ENCODE data around the gene OSBPL9. TPM values are rescaled to one million over a fixed set of nuclear protein-coding genes. Genes with fewer than 3 reads are reported as not detected.
"Not testable (repeated sequence)": the region's sequence is repeated elsewhere in the genome, so short reads cannot be mapped to it uniquely, and the experiment has no call there.

OSBPL9 gene
- total RNA-seq, 2 experiments from 2014 or later = 51.1 to 56.1 TPM

GRCh38 chr1:51729824-51730301 lies 113.0 kb downstream of the OSBPL9 start:
- peak; percentile 15 for ATAC-seq
- Mint-ChIP-seq H3K9me3 (no peaks in the 10 kb centered on the region), H3K4me3 (peak overlapping the region; percentile 94), H3K27me3 (no peaks in the 10 kb centered on the region), H3K4me1 (ENCODE audit: low read depth) (peaks cover 40% of the 10 kb centered on the region), H3K27ac (peak overlapping the region; percentile 92), H3K36me3 (ENCODE audit: low read depth) (no peaks in the 10 kb centered on the region)
- TF ChIP-seq, protein P1, sequence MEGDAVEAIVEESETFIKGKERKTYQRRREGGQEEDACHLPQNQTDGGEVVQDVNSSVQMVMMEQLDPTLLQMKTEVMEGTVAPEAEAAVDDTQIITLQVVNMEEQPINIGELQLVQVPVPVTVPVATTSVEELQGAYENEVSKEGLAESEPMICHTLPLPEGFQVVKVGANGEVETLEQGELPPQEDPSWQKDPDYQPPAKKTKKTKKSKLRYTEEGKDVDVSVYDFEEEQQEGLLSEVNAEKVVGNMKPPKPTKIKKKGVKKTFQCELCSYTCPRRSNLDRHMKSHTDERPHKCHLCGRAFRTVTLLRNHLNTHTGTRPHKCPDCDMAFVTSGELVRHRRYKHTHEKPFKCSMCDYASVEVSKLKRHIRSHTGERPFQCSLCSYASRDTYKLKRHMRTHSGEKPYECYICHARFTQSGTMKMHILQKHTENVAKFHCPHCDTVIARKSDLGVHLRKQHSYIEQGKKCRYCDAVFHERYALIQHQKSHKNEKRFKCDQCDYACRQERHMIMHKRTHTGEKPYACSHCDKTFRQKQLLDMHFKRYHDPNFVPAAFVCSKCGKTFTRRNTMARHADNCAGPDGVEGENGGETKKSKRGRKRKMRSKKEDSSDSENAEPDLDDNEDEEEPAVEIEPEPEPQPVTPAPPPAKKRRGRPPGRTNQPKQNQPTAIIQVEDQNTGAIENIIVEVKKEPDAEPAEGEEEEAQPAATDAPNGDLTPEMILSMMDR (IDR thresholded peaks at IDR 0.05) = no peak
- intact Hi-C loops (cut with micrococcal nuclease) = no loop called here
- DNase-seq = no peak
- CTCF ChIA-PET = interaction anchor here (1.6 to 2.0 kb wide), 4 partner anchors 8 to 39 kb away, joined by 4 to 8 read pairs (median 6); no protein-coding TSS in a partner anchor
- POLR2A ChIA-PET = interaction anchor here (1.3 kb wide), 1 partner anchor 150 kb away, joined by 3 read pairs; no protein-coding TSS in a partner anchor

DNA sequence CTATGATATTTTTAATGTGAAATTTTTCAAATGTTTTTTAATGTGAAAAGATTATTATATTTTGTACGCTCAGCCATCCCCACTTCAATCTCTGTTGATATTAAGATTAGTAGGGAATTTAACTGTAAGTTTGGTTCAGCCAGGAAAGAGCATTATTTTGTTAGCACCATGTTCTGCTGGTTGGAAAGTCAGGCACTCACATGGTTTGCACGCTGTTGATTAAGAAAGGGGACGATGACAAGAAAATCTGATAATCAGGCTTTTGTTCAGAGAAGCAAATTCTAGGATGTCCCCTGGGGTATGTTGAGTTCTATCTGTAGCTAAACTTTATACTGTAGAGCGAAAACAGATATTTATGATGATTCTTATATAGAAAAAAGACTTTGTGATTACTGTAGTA lies 115.1 kb downstream of the OSBPL9 start:
- ATAC-seq (no peak), DNase-seq (no peak)
- H3K4me1 Mint-ChIP-seq (ENCODE audit: low read depth) = peaks cover 56% of the 10 kb centered on the region
- POLR2A ChIA-PET = no interaction called here
- no peak overlapping the region for H3K27ac Mint-ChIP-seq
- no peaks in the 10 kb centered on the region for H3K27me3 Mint-ChIP-seq
- H3K4me3 Mint-ChIP-seq = no peak overlapping the region
- TF ChIP-seq, protein P1 (IDR thresholded peaks at IDR 0.05) = no peak
- CTCF ChIA-PET = interaction anchor here (1.5 kb wide), 1 partner anchor 37 kb away, joined by 6 read pairs; no protein-coding TSS in a partner anchor
- no peaks in the 10 kb centered on the region for H3K36me3 Mint-ChIP-seq (ENCODE audit: low read depth)
- intact Hi-C loops (cut with micrococcal nuclease) = no loop called here
- H3K9me3 Mint-ChIP-seq = no peaks in the 10 kb centered on the region

DNA sequence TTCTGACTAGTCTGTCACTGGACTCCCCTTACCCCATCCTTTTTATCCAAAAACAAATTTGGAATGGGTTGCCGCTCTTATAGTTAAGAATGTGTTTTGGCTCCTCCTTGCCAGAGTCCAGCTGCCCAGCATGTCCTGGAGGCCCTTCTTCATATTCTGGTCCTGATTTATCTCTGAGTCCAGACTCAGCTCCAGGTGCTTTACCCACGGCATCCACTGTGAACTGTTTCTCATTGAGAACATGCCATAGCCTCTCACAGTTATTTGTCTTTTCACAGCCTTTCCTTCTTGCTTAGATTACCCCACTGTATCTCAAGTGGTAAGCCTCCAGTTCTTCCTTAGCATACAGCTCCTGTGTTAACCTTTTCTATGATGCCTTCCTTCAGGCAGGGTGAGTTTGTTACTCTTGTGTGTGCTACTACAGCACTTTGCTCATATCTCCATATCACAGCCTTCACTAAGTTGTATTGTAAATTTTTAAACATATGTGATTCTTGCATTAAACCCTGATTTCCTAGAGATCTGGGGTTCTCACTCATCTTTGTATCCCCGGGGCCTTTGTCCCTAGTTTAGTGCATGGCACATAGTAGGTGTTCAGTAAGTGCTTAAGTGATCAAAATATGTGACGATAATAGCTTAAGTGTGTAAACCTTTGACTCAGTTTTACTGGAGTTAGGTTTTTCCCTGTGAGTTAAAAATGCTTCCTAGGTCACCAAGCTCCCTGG lies 116.0 kb downstream of the OSBPL9 start:
- ChIA-PET CTCF (interaction anchor here (1.5 kb wide), 1 partner anchor 37 kb away, joined by 6 read pairs; no protein-coding TSS in a partner anchor), POLR2A (interaction anchor here (0.8 kb wide), 1 partner anchor 9 kb away, joined by 3 read pairs; no protein-coding TSS in a partner anchor)
- TF ChIP-seq, protein P1 (IDR thresholded peaks at IDR 0.05) = no peak
- Mint-ChIP-seq H3K36me3 (ENCODE audit: low read depth) (no peaks in the 10 kb centered on the region), H3K27ac (no peak overlapping the region), H3K9me3 (no peaks in the 10 kb centered on the region), H3K4me3 (no peak overlapping the region), H3K27me3 (no peaks in the 10 kb centered on the region), H3K4me1 (ENCODE audit: low read depth) (peaks cover 54% of the 10 kb centered on the region)
- intact Hi-C loops (cut with micrococcal nuclease) = no loop called here
- DNase-seq (no peak), ATAC-seq (no peak)

DNA sequence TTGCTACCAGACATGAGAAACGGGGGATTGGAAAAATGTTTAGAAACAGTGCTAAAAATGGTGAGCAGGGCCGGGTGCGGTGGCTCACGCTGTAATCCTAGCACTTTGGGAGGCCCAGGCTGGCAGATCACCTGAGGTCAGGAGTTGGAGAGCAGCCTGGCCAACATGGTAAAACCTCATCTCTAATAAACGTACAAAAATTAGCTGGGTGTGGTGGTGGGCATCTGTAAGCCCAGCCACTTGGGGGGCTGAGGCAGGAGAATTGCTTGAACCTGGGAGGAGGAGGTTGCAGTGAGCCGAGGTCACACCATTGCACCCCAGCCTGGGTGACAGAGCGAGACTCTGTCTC lies 116.5 kb downstream of the OSBPL9 start:
- H3K27me3 Mint-ChIP-seq; H3K27ac Mint-ChIP-seq; intact Hi-C loops (cut with micrococcal nuclease); DNase-seq; H3K9me3 Mint-ChIP-seq; ATAC-seq; H3K36me3 Mint-ChIP-seq (ENCODE audit: low read depth); H3K4me3 Mint-ChIP-seq: not testable (repeated sequence)
- peaks cover 49% of the 10 kb centered on the region for H3K4me1 Mint-ChIP-seq (ENCODE audit: low read depth)
- CTCF ChIA-PET = interaction anchor here (1.5 kb wide), 1 partner anchor 36 kb away, joined by 6 read pairs; no protein-coding TSS in a partner anchor
- POLR2A ChIA-PET = interaction anchor here (0.8 kb wide), 1 partner anchor 9 kb away, joined by 3 read pairs; no protein-coding TSS in a partner anchor

GRCh38 chr1:51733793-51734522 lies 117.1 kb downstream of the OSBPL9 start:
- Mint-ChIP-seq H3K9me3 (no peaks in the 10 kb centered on the region), H3K27me3 (no peaks in the 10 kb centered on the region), H3K4me3 (no peak overlapping the region), H3K27ac (no peak overlapping the region), H3K4me1 (ENCODE audit: low read depth) (peaks cover 50% of the 10 kb centered on the region), H3K36me3 (ENCODE audit: low read depth) (no peaks in the 10 kb centered on the region)
- CTCF ChIA-PET = no interaction called here
- DNase-seq (no peak), ATAC-seq (no peak)
- intact Hi-C loops (cut with micrococcal nuclease) = no loop called here
- TF ChIP-seq, protein P1 (IDR thresholded peaks at IDR 0.05) = no peak
- POLR2A ChIA-PET = interaction anchor here (0.8 kb wide), 1 partner anchor 8 kb away, joined by 3 read pairs; no protein-coding TSS in a partner anchor

Data from activated CD8-positive, alpha-beta T cell treated with anti-CD3 and anti-CD28 coated beads for 36 hours (primary cell).